SK-N-SH (cell line): ENCODE results near the gene MCF2L. TPM values are rescaled to one million over a fixed set of nuclear protein-coding genes. Genes with fewer than 3 reads are reported as not detected.

Source experiments
- CTCF ChIA-PET: fragments of 300-600, 350-600 bp; formaldehyde crosslinking; extraction: SDS; loops from one replicate; lab custom pipeline; 2021; lab: Yijun Ruan, JAX
- POLR2A ChIA-PET: fragments of 350-600 bp; sonication (Branson Sonifier 250); formaldehyde crosslinking; extraction: SDS; loops from one replicate; lab custom pipeline; 2020; ENCODE audit warnings: antibody characterized with exemption, inconsistent platforms; lab: Yijun Ruan, JAX
- DNase-seq: peaks from one replicate; pipeline ENCODE4 v3.0.0; 2012
- H2AFZ ChIP-seq: fragments of 200-600 bp; sonication (generic); 2 replicates; pipeline ENCODE4 v1.8.1; 2016; ENCODE audit warnings: antibody characterized with exemption, mild to moderate bottlenecking, low read depth
- H3F3A ChIP-seq: fragments of 200-600 bp; sonication (generic); replicated peaks from 2 replicates; pipeline ENCODE3; 2016; ENCODE audit warnings: antibody characterized with exemption, mild to moderate bottlenecking; ENCODE audit not compliant: insufficient read depth
- H3K27ac ChIP-seq, 2 experiments: fragments of 200-500 bp in 1 of 2; fragments of 200-600 bp in 1 of 2; sonication (Bioruptor generic) in 1 of 2; sonication (generic), shearing (Covaris generic) in 1 of 2; 2 replicates each; pipeline versions ENCODE4 v1.5.1 to v1.6.1; 2014 to 2016; ENCODE audit warnings: low read depth in 2 of 2, inconsistent platforms in 1 of 2, low read length in 1 of 2, mild to moderate bottlenecking in 1 of 2, mixed read lengths in 1 of 2
- H3K27me3 ChIP-seq: fragments of 200-600 bp; sonication (generic), shearing (Covaris generic); 2 replicates; pipeline ENCODE4 v1.6.1; 2016; ENCODE audit warnings: mixed run types; ENCODE audit not compliant: insufficient read depth
- H3K36me3 ChIP-seq, 2 experiments: fragments of 200-500 bp in 1 of 2; fragments of 200-600 bp in 1 of 2; sonication (Bioruptor generic) in 1 of 2; sonication (generic) in 1 of 2; replicated peaks in 1 of 2; 2 replicates each; pipeline versions ENCODE3 to v1.5.1; 2014 to 2016; ENCODE audit warnings: low read length in 1 of 2, mild to moderate bottlenecking in 1 of 2; ENCODE audit not compliant: insufficient read depth in 2 of 2, control insufficient read depth in 1 of 2
- H3K4me1 ChIP-seq, 2 experiments: fragments of 200-500 bp in 1 of 2; fragments of 200-600 bp in 1 of 2; sonication (Bioruptor generic) in 1 of 2; sonication (generic), shearing (Covaris generic) in 1 of 2; 2 replicates each; pipeline versions ENCODE4 v1.5.1 to v1.6.1; 2014 to 2016; ENCODE audit warnings: low read depth in 1 of 2, low read length in 1 of 2, mixed run types in 1 of 2; ENCODE audit not compliant: insufficient read depth in 2 of 2, control insufficient read depth in 1 of 2
- H3K4me2 ChIP-seq: fragments of 200-600 bp; sonication (generic), shearing (Covaris generic); 2 replicates; pipeline ENCODE4 v1.6.1; 2017; ENCODE audit warnings: mixed run types
- H3K4me3 ChIP-seq, 2 experiments: fragments of 200-500 bp in 1 of 2; fragments of 200-600 bp in 1 of 2; sonication (Bioruptor generic) in 1 of 2; sonication (generic), shearing (Covaris generic) in 1 of 2; 2 replicates each; pipeline versions ENCODE4 v1.5.1 to v1.8.1; 2014 to 2016; ENCODE audit warnings: low read depth in 2 of 2, inconsistent platforms in 1 of 2, low read length in 1 of 2, mild to moderate bottlenecking in 1 of 2, mixed read lengths in 1 of 2, moderate library complexity in 1 of 2
- H3K79me2 ChIP-seq: fragments of 200-600 bp; sonication (generic); 2 replicates; pipeline ENCODE4 v1.8.1; 2017; ENCODE audit warnings: mild to moderate bottlenecking; ENCODE audit not compliant: insufficient read depth
- H3K9ac ChIP-seq: fragments of 200-600 bp; sonication (generic); 2 replicates; pipeline ENCODE4 v1.6.1; 2017; ENCODE audit warnings: mixed run types
- H3K9me2 ChIP-seq: fragments of 200-600 bp; sonication (generic); 2 replicates; pipeline ENCODE4 v1.6.1; 2017; ENCODE audit warnings: mixed run types
- H3K9me3 ChIP-seq: fragments of 200-600 bp; sonication (generic); 2 replicates; pipeline ENCODE4 v1.6.1; 2017; ENCODE audit warnings: mixed run types, mild to moderate bottlenecking, moderate library complexity
- H4K20me1 ChIP-seq: fragments of 200-600 bp; sonication (generic); 2 replicates; pipeline ENCODE4 v1.6.1; 2017; ENCODE audit warnings: mild to moderate bottlenecking, mixed run types; ENCODE audit not compliant: insufficient read depth
- CHD2 ChIP-seq: fragments of 150-350 bp; IDR thresholded peaks from 2 replicates; pipeline ENCODE4 v1.6.1; 2018; ENCODE audit warnings: low read length; ENCODE audit not compliant: partially characterized antibody
- ELF1 ChIP-seq: IDR thresholded peaks from 2 replicates; pipeline ENCODE4 v1.4.0; 2012
- FOSL2 ChIP-seq: IDR thresholded peaks from 2 replicates; pipeline ENCODE4 v1.4.0; 2012; ENCODE audit warnings: low read depth, mild to moderate bottlenecking, moderate library complexity, borderline replicate concordance
- FOXJ3 ChIP-seq: sonication (generic); formaldehyde crosslinking; IDR thresholded peaks from 2 replicates; pipeline ENCODE4 v1.5.1; 2020; ENCODE audit warnings: mild to moderate bottlenecking, missing genetic modification reagents
- GABPA ChIP-seq: IDR thresholded peaks from 2 replicates; pipeline ENCODE4 v1.4.0; 2012; ENCODE audit warnings: low read depth, mild to moderate bottlenecking
- JUND ChIP-seq: IDR thresholded peaks from 2 replicates; pipeline ENCODE4 v1.4.0; 2012
- MEF2A ChIP-seq: IDR thresholded peaks from 2 replicates; pipeline ENCODE4 v1.4.0; 2012; ENCODE audit warnings: low read depth, borderline replicate concordance
- REST ChIP-seq: IDR thresholded peaks from 2 replicates; pipeline ENCODE4 v1.6.1; 2012; ENCODE audit warnings: mild to moderate bottlenecking, low read depth, low read length, moderate library complexity
- RFX5 ChIP-seq: IDR thresholded peaks from 2 replicates; pipeline ENCODE4 v1.6.1; 2012; ENCODE audit warnings: mild to moderate bottlenecking, improper control_type of control experiment, low read length
- SIN3A ChIP-seq: IDR thresholded peaks from 2 replicates; pipeline ENCODE4 v1.6.1; 2012; ENCODE audit warnings: low read depth, mild to moderate bottlenecking, low read length, moderate library complexity, borderline replicate concordance
- SMC3 ChIP-seq: IDR thresholded peaks from 2 replicates; pipeline ENCODE4 v1.6.1; 2012; ENCODE audit warnings: low read depth, low read length, improper control_type of control experiment
- TCF12 ChIP-seq: IDR thresholded peaks from 2 replicates; pipeline ENCODE4 v1.4.0; 2012
- TEAD4 ChIP-seq: IDR thresholded peaks from 2 replicates; pipeline ENCODE4 v1.4.0; 2012; ENCODE audit warnings: mild to moderate bottlenecking, borderline replicate concordance; ENCODE audit not compliant: insufficient read depth
- USF1 ChIP-seq: IDR thresholded peaks from 2 replicates; pipeline ENCODE4 v1.4.0; 2012; ENCODE audit warnings: low read depth, borderline replicate concordance
- WGBS: methylation state at CpG from one replicate; pipeline ENCODE4 v1.1.6; 2017; ENCODE audit warnings: low lambda C conversion rate; 5-methylcytosine and 5-hydroxymethylcytosine counted together
- polyA plus RNA-seq, 3 experiments: library from polyadenylated mRNA; depleted of rRNA; stranded (reverse); fragments of >200 nt; gene quantifications; 2 replicates each; pipeline ENCODE4 v1.2.3, GENCODE V29; 2012
- TF ChIP-seq, protein P1 (sequence below): IDR thresholded peaks from 2 replicates; pipeline ENCODE4 v1.4.0; 2012; ENCODE audit warnings: low read depth, borderline replicate concordance
- TF ChIP-seq, protein P2 (sequence below): fragments of 150-350 bp; IDR thresholded peaks from 2 replicates; pipeline ENCODE4 v1.6.1; 2016; ENCODE audit warnings: mild to moderate bottlenecking, low read depth, low read length

The MCF2L gene
- polyA plus RNA-seq, 1 of the 3 experiments (the other 2 are of a cell fraction) = 0.56 TPM

DNA sequence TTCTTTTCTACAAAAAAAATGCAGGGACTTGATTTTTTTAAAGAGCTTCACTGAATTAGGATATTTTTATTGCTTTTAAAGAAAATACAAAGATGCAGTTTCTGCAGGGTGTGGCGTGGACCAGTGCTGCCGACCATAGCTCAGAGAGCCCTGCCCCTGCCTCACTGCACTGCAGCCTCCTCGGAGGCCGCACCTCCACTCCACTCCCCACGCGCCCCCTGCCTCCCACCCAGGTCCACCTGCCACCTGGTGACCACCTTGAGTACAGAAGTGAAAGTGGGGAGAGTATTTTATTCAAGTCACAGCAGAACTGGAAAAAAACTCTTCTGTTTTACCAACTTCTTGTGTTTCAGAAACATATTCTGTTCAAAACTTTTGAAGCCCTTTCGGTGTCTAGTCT is 128.6 kb downstream of the MCF2L start:
- POLR2A ChIA-PET = no interaction called here
- Histone ChIP-seq H3K27ac (no peak overlapping the region), H3K9me2 (no peaks in the 10 kb centered on the region), H3K79me2 (no peaks in the 10 kb centered on the region), H3K27me3 (no peaks in the 10 kb centered on the region), H3K9ac (no peak overlapping the region), H3K36me3 (no peaks in the 10 kb centered on the region), H4K20me1 (no peaks in the 10 kb centered on the region), H3K9me3 (no peaks in the 10 kb centered on the region), H3K4me3 (no peak overlapping the region), H3K4me2 (no peak overlapping the region), H3K4me1 (peaks cover 0 to 9% of the 10 kb centered on the region in 2 experiments; a peak in 1 of 4 replicates), H2AFZ (no peak overlapping the region), H3F3A (no peaks in the 10 kb centered on the region)
- WGBS = 78% methylated on average over 7 of the region's 7 CpGs
- TF ChIP-seq TEAD4 (no peak), CHD2 (no peak), REST (no peak), ELF1 (no peak), GABPA (no peak), SMC3 (no peak), USF1 (no peak), TCF12 (no peak), FOSL2 (no peak), SIN3A (no peak), JUND (no peak), MEF2A (no peak), FOXJ3 (no peak), RFX5 (no peak)
- TF ChIP-seq, protein P1, sequence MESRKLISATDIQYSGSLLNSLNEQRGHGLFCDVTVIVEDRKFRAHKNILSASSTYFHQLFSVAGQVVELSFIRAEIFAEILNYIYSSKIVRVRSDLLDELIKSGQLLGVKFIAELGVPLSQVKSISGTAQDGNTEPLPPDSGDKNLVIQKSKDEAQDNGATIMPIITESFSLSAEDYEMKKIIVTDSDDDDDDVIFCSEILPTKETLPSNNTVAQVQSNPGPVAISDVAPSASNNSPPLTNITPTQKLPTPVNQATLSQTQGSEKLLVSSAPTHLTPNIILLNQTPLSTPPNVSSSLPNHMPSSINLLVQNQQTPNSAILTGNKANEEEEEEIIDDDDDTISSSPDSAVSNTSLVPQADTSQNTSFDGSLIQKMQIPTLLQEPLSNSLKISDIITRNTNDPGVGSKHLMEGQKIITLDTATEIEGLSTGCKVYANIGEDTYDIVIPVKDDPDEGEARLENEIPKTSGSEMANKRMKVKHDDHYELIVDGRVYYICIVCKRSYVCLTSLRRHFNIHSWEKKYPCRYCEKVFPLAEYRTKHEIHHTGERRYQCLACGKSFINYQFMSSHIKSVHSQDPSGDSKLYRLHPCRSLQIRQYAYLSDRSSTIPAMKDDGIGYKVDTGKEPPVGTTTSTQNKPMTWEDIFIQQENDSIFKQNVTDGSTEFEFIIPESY = no peak
- TF ChIP-seq, protein P2, sequence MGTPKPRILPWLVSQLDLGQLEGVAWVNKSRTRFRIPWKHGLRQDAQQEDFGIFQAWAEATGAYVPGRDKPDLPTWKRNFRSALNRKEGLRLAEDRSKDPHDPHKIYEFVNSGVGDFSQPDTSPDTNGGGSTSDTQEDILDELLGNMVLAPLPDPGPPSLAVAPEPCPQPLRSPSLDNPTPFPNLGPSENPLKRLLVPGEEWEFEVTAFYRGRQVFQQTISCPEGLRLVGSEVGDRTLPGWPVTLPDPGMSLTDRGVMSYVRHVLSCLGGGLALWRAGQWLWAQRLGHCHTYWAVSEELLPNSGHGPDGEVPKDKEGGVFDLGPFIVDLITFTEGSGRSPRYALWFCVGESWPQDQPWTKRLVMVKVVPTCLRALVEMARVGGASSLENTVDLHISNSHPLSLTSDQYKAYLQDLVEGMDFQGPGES = no peak
- CTCF ChIA-PET = no interaction called here
- no peak for DNase-seq
